ENCODE data around the gene SASH1.
A peak's percentile ranks its signal among the peaks of the same experiment; 100 is the strongest.

The SASH1 gene

GRCh38 chr6:148436466-148436865 lies 93.8 kb downstream of the SASH1 start:
- Histone ChIP-seq H3K4me3 (ENCODE audit: low read length) (no peak overlapping the region), H3K9ac (ENCODE audit: low read length) (no peak overlapping the region), H3K27ac (ENCODE audit: low read depth, low read length) (no peak overlapping the region), H3K4me1 (ENCODE audit: control insufficient read depth, insufficient read depth, low read length) (peaks cover 3% of the 10 kb centered on the region), H3K27me3 (ENCODE audit: control insufficient read depth, insufficient read depth, low read length) (no peaks in the 10 kb centered on the region), H3K36me3 (ENCODE audit: control insufficient read depth, insufficient read depth, low read length) (no peaks in the 10 kb centered on the region)

- peaks cover 3% of the 10 kb centered on the region for H3K4me1 ChIP-seq (ENCODE audit: control insufficient read depth, insufficient read depth, low read length)
- no peaks in the 10 kb centered on the region for H3K27me3 ChIP-seq (ENCODE audit: control insufficient read depth, insufficient read depth, low read length)
- H3K36me3 ChIP-seq (ENCODE audit: control insufficient read depth, insufficient read depth, low read length) = no peaks in the 10 kb centered on the region
- no peak overlapping the region for H3K4me3 ChIP-seq (ENCODE audit: low read length)
- no peak overlapping the region for H3K9ac ChIP-seq (ENCODE audit: low read length)
- H3K27ac ChIP-seq (ENCODE audit: low read depth, low read length) = no peak overlapping the region
Measured at GRCh38 chr6:148438632-148439031, 96.0 kb downstream of the SASH1 start.

- Histone ChIP-seq H3K27me3 (ENCODE audit: control insufficient read depth, insufficient read depth, low read length) (no peaks in the 10 kb centered on the region), H3K9ac (ENCODE audit: low read length) (no peak overlapping the region), H3K27ac (ENCODE audit: low read depth, low read length) (no peak overlapping the region), H3K4me3 (ENCODE audit: low read length) (no peak overlapping the region), H3K36me3 (ENCODE audit: control insufficient read depth, insufficient read depth, low read length) (no peaks in the 10 kb centered on the region), H3K4me1 (ENCODE audit: control insufficient read depth, insufficient read depth, low read length) (peaks cover 3% of the 10 kb centered on the region)
Measured at GRCh38 chr6:148440016-148440415, 97.4 kb downstream of the SASH1 start.

GRCh38 chr6:148440877-148441453 lies 98.3 kb downstream of the SASH1 start:
- Histone ChIP-seq H3K4me1 (ENCODE audit: control insufficient read depth, insufficient read depth, low read length) (peaks cover 3% of the 10 kb centered on the region), H3K27ac (ENCODE audit: low read depth, low read length) (no peak overlapping the region), H3K4me3 (ENCODE audit: low read length) (no peak overlapping the region), H3K36me3 (ENCODE audit: control insufficient read depth, insufficient read depth, low read length) (no peaks in the 10 kb centered on the region), H3K27me3 (ENCODE audit: control insufficient read depth, insufficient read depth, low read length) (no peaks in the 10 kb centered on the region), H3K9ac (ENCODE audit: low read length) (no peak overlapping the region)

- Histone ChIP-seq H3K36me3 (ENCODE audit: control insufficient read depth, insufficient read depth, low read length) (no peaks in the 10 kb centered on the region), H3K9ac (ENCODE audit: low read length) (no peak overlapping the region), H3K27ac (ENCODE audit: low read depth, low read length) (peak overlapping the region; percentile 12), H3K27me3 (ENCODE audit: control insufficient read depth, insufficient read depth, low read length) (no peaks in the 10 kb centered on the region), H3K4me3 (ENCODE audit: low read length) (no peak overlapping the region), H3K4me1 (ENCODE audit: control insufficient read depth, insufficient read depth, low read length) (peaks cover 3% of the 10 kb centered on the region)
Measured at GRCh38 chr6:148441454-148441911, 98.8 kb downstream of the SASH1 start.

GRCh38 chr6:148443798-148444560 lies 101.3 kb downstream of the SASH1 start:
- no peak overlapping the region for H3K27ac ChIP-seq (ENCODE audit: low read depth, low read length)
- H3K27me3 ChIP-seq (ENCODE audit: control insufficient read depth, insufficient read depth, low read length) = no peaks in the 10 kb centered on the region
- no peak overlapping the region for H3K9ac ChIP-seq (ENCODE audit: low read length)
- no peaks in the 10 kb centered on the region for H3K36me3 ChIP-seq (ENCODE audit: control insufficient read depth, insufficient read depth, low read length)
- peaks cover 3% of the 10 kb centered on the region for H3K4me1 ChIP-seq (ENCODE audit: control insufficient read depth, insufficient read depth, low read length)
- no peak overlapping the region for H3K4me3 ChIP-seq (ENCODE audit: low read length)

- Histone ChIP-seq H3K27ac (ENCODE audit: low read depth, low read length) (no peak overlapping the region), H3K4me1 (ENCODE audit: control insufficient read depth, insufficient read depth, low read length) (peaks cover 3% of the 10 kb centered on the region), H3K4me3 (ENCODE audit: low read length) (no peak overlapping the region), H3K9ac (ENCODE audit: low read length) (no peak overlapping the region), H3K36me3 (ENCODE audit: control insufficient read depth, insufficient read depth, low read length) (no peaks in the 10 kb centered on the region), H3K27me3 (ENCODE audit: control insufficient read depth, insufficient read depth, low read length) (no peaks in the 10 kb centered on the region)
Measured at GRCh38 chr6:148445116-148445515, 102.5 kb downstream of the SASH1 start.

GRCh38 chr6:148445620-148446019 lies 103.0 kb downstream of the SASH1 start:
- no peak overlapping the region for H3K27ac ChIP-seq (ENCODE audit: low read depth, low read length)
- no peaks in the 10 kb centered on the region for H3K36me3 ChIP-seq (ENCODE audit: control insufficient read depth, insufficient read depth, low read length)
- peaks cover 3% of the 10 kb centered on the region for H3K4me1 ChIP-seq (ENCODE audit: control insufficient read depth, insufficient read depth, low read length)
- H3K9ac ChIP-seq (ENCODE audit: low read length) = no peak overlapping the region
- no peak overlapping the region for H3K4me3 ChIP-seq (ENCODE audit: low read length)
- H3K27me3 ChIP-seq (ENCODE audit: control insufficient read depth, insufficient read depth, low read length) = no peaks in the 10 kb centered on the region

GRCh38 chr6:148446681-148447080 lies 104.0 kb downstream of the SASH1 start:
- no peak overlapping the region for H3K9ac ChIP-seq (ENCODE audit: low read length)
- H3K4me1 ChIP-seq (ENCODE audit: control insufficient read depth, insufficient read depth, low read length) = no peaks in the 10 kb centered on the region
- no peak overlapping the region for H3K27ac ChIP-seq (ENCODE audit: low read depth, low read length)
- H3K36me3 ChIP-seq (ENCODE audit: control insufficient read depth, insufficient read depth, low read length) = no peaks in the 10 kb centered on the region
- H3K4me3 ChIP-seq (ENCODE audit: low read length) = no peak overlapping the region
- no peaks in the 10 kb centered on the region for H3K27me3 ChIP-seq (ENCODE audit: control insufficient read depth, insufficient read depth, low read length)

- Histone ChIP-seq H3K9ac (ENCODE audit: low read length) (no peak overlapping the region), H3K4me1 (ENCODE audit: control insufficient read depth, insufficient read depth, low read length) (no peaks in the 10 kb centered on the region), H3K27ac (ENCODE audit: low read depth, low read length) (no peak overlapping the region), H3K27me3 (ENCODE audit: control insufficient read depth, insufficient read depth, low read length) (no peaks in the 10 kb centered on the region), H3K4me3 (ENCODE audit: low read length) (no peak overlapping the region), H3K36me3 (ENCODE audit: control insufficient read depth, insufficient read depth, low read length) (no peaks in the 10 kb centered on the region)
Measured at GRCh38 chr6:148447521-148448230, 105.0 kb downstream of the SASH1 start.

- no peaks in the 10 kb centered on the region for H3K27me3 ChIP-seq (ENCODE audit: control insufficient read depth, insufficient read depth, low read length)
- peaks cover under 1% of the 10 kb centered on the region for H3K36me3 ChIP-seq (ENCODE audit: control insufficient read depth, insufficient read depth, low read length)
- H3K4me1 ChIP-seq (ENCODE audit: control insufficient read depth, insufficient read depth, low read length) = no peaks in the 10 kb centered on the region
- no peak overlapping the region for H3K9ac ChIP-seq (ENCODE audit: low read length)
- no peak overlapping the region for H3K4me3 ChIP-seq (ENCODE audit: low read length)
- H3K27ac ChIP-seq (ENCODE audit: low read depth, low read length) = no peak overlapping the region
Measured at GRCh38 chr6:148448369-148449012, 105.9 kb downstream of the SASH1 start.

- Histone ChIP-seq H3K36me3 (ENCODE audit: control insufficient read depth, insufficient read depth, low read length) (peaks cover 2% of the 10 kb centered on the region), H3K9ac (ENCODE audit: low read length) (no peak overlapping the region), H3K27me3 (ENCODE audit: control insufficient read depth, insufficient read depth, low read length) (no peaks in the 10 kb centered on the region), H3K4me1 (ENCODE audit: control insufficient read depth, insufficient read depth, low read length) (no peaks in the 10 kb centered on the region), H3K27ac (ENCODE audit: low read depth, low read length) (no peak overlapping the region), H3K4me3 (ENCODE audit: low read length) (no peak overlapping the region)
Measured at GRCh38 chr6:148450866-148451265, 108.2 kb downstream of the SASH1 start.

Data from rectal smooth muscle tissue (tissue), 1 donor.